DOHH2 (cell line): ENCODE data around the gene SLC47A2.

Experiments
- H3F3A ChIP-seq: fragments of 200-600 bp; sonication (generic), shearing (Covaris generic); 2 replicates; pipeline ENCODE4 v1.6.0; 2016; ENCODE audit warnings: antibody characterized with exemption, mild to moderate bottlenecking; ENCODE audit not compliant: control insufficient read depth, insufficient read depth
- H3K27ac ChIP-seq: fragments of 200-600 bp; sonication (generic); 2 replicates; pipeline ENCODE4 v1.5.1; 2014; ENCODE audit warnings: low read depth, mild to moderate bottlenecking, low read length, moderate library complexity
- H3K27me3 ChIP-seq: fragments of 200-600 bp; sonication (generic); 2 replicates; pipeline ENCODE4 v1.6.1; 2014; ENCODE audit warnings: mild to moderate bottlenecking, low read length, mixed read lengths; ENCODE audit not compliant: control insufficient read depth
- H3K36me3 ChIP-seq: fragments of 200-600 bp; sonication (generic); 2 replicates; pipeline ENCODE4 v1.6.1; 2014; ENCODE audit warnings: mild to moderate bottlenecking, low read length, moderate library complexity, mixed read lengths; ENCODE audit not compliant: control insufficient read depth
- H3K4me1 ChIP-seq: fragments of 200-600 bp; sonication (generic); 2 replicates; pipeline ENCODE4 v1.6.1; 2014; ENCODE audit warnings: mild to moderate bottlenecking, low read length, mixed read lengths; ENCODE audit not compliant: control insufficient read depth
- H3K4me2 ChIP-seq: fragments of 200-600 bp; sonication (generic); 2 replicates; pipeline ENCODE4 v1.6.0; 2014; ENCODE audit warnings: mild to moderate bottlenecking, low read length, moderate library complexity
- H3K4me3 ChIP-seq: fragments of 200-600 bp; sonication (generic); 2 replicates; pipeline ENCODE4 v1.5.1; 2014; ENCODE audit warnings: mild to moderate bottlenecking, low read length, mixed read lengths
- H3K79me2 ChIP-seq: fragments of 200-600 bp; sonication (generic); 2 replicates; pipeline ENCODE4 v1.6.1; 2014; ENCODE audit warnings: mild to moderate bottlenecking, low read length, mixed read lengths; ENCODE audit not compliant: control insufficient read depth
- H3K9me2 ChIP-seq: fragments of 200-600 bp; sonication (generic); replicated peaks from 2 replicates; pipeline ENCODE4 v1.6.1; 2014; ENCODE audit warnings: mild to moderate bottlenecking, low read length, mixed read lengths; ENCODE audit not compliant: control insufficient read depth
- H3K9me3 ChIP-seq: fragments of 200-600 bp; sonication (generic); 2 replicates; pipeline ENCODE4 v1.6.1; 2014; ENCODE audit warnings: antibody characterized with exemption, low read length, mixed read lengths; ENCODE audit not compliant: control insufficient read depth, insufficient read depth
- H4K20me1 ChIP-seq: fragments of 200-600 bp; sonication (generic); 2 replicates; pipeline ENCODE4 v1.6.0; 2014; ENCODE audit warnings: low read depth, mild to moderate bottlenecking, antibody characterized with exemption, low read length, moderate library complexity; ENCODE audit not compliant: control insufficient read depth, insufficient read depth
- CTCF ChIP-seq: fragments of 200-600 bp; sonication (generic); IDR thresholded peaks from one replicate; pipeline ENCODE4 v1.5.1; 2014; ENCODE audit warnings: antibody characterized with exemption, mild to moderate bottlenecking, low read depth, low read length; ENCODE audit not compliant: poor library complexity, severe bottlenecking
- EZH2phosphoT487 ChIP-seq: fragments of 200-600 bp; sonication (generic); IDR thresholded peaks from 2 replicates; pipeline ENCODE4 v1.6.1; 2017; ENCODE audit warnings: borderline replicate concordance, mild to moderate bottlenecking, antibody characterized with exemption, low read length, moderate library complexity, mixed read lengths

The SLC47A2 gene

GRCh38 chr17:19706791-19707727 is 9.3 kb downstream of the SLC47A2 start:
- Histone ChIP-seq H4K20me1 (no peaks in the 10 kb centered on the region), H3K27ac (no peak overlapping the region), H3K79me2 (no peaks in the 10 kb centered on the region), H3K9me3 (no peaks in the 10 kb centered on the region), H3K4me1 (no peaks in the 10 kb centered on the region), H3K36me3 (no peaks in the 10 kb centered on the region), H3F3A (no peaks in the 10 kb centered on the region), H3K27me3 (no peaks in the 10 kb centered on the region), H3K4me3 (no peak overlapping the region), H3K9me2 (no peaks in the 10 kb centered on the region), H3K4me2 (no peak overlapping the region)
- TF ChIP-seq CTCF = no peak
- TF ChIP-seq EZH2phosphoT487 = no peak

- Histone ChIP-seq H3K4me2 (no peak overlapping the region), H3K4me3 (no peak overlapping the region), H3K79me2 (no peaks in the 10 kb centered on the region), H3F3A (no peaks in the 10 kb centered on the region), H3K4me1 (no peaks in the 10 kb centered on the region), H4K20me1 (no peaks in the 10 kb centered on the region), H3K9me2 (no peaks in the 10 kb centered on the region), H3K27ac (no peak overlapping the region), H3K36me3 (no peaks in the 10 kb centered on the region), H3K9me3 (no peaks in the 10 kb centered on the region), H3K27me3 (no peaks in the 10 kb centered on the region)
- no peak for TF ChIP-seq EZH2phosphoT487
These were observed 10.3 kb downstream of the SLC47A2 start for GRCh38 chr17:19705771-19706770.

GRCh38 chr17:19705201-19705600 is 11.2 kb downstream of the SLC47A2 start:
- no peaks in the 10 kb centered on the region for H3F3A ChIP-seq
- H4K20me1 ChIP-seq = no peaks in the 10 kb centered on the region
- H3K27ac ChIP-seq = no peak overlapping the region
- H3K27me3 ChIP-seq = no peaks in the 10 kb centered on the region
- H3K4me1 ChIP-seq = no peaks in the 10 kb centered on the region
- H3K79me2 ChIP-seq = no peaks in the 10 kb centered on the region
- no peaks in the 10 kb centered on the region for H3K9me3 ChIP-seq
- no peak for TF ChIP-seq EZH2phosphoT487
- no peak for TF ChIP-seq CTCF
- H3K36me3 ChIP-seq = no peaks in the 10 kb centered on the region
- H3K9me2 ChIP-seq = no peaks in the 10 kb centered on the region
- no peak overlapping the region for H3K4me2 ChIP-seq
- no peak overlapping the region for H3K4me3 ChIP-seq
